Endothelial cell of umbilical vein (primary cell): ENCODE data around the gene SLC35F3. TPM values are rescaled to one million over a fixed set of nuclear protein-coding genes. Genes with fewer than 3 reads are reported as not detected.

Source experiments
- BruUV-seq: library from RNA; stranded (reverse); fragments of 400-500 nt; replicated peaks from 2 replicates; lab custom pipeline; 2021; lab: Mats Ljungman, UMichigan
- CTCF ChIA-PET: fragments of 300-600, 350-600 bp; sonication (Branson Sonifier 250); formaldehyde crosslinking; loops from one replicate; lab custom pipeline; 2021; ENCODE audit warnings: antibody characterized with exemption, inconsistent platforms; lab: Charles Lee
- POLR2A ChIA-PET: fragments of 300-600, 350-600 bp; sonication (Branson Sonifier 250); formaldehyde crosslinking; loops from one replicate; lab custom pipeline; 2021; ENCODE audit warnings: antibody characterized with exemption, inconsistent platforms; lab: Charles Lee
- DNase-seq: peaks from one replicate; pipeline ENCODE4 v3.0.0-alpha.2; 2011; ENCODE audit warnings: low read depth, low spot score
- FAIRE-seq: peaks from 2 replicates; lab custom pipeline; 2011; peaks lifted over from hg19 to GRCh38; lab: Jason Lieb, UNC
- H2AFZ ChIP-seq: 2 replicates; pipeline ENCODE4 v1.6.0; 2012; ENCODE audit warnings: low read depth, low read length, control low read depth, inconsistent platforms
- H3K27ac ChIP-seq: 2 replicates; pipeline ENCODE4 v1.5.1; 2011; ENCODE audit warnings: low read depth, mild to moderate bottlenecking, control low read depth, low read length, moderate library complexity; ENCODE audit not compliant: insufficient read depth
- H3K27me3 ChIP-seq, 2 experiments: 2 replicates each; pipeline versions ENCODE4 v1.6.0 to v1.6.1; 2011; ENCODE audit warnings: low read length in 2 of 2, mixed read lengths in 1 of 2; ENCODE audit not compliant: control insufficient read depth in 2 of 2, insufficient read depth in 2 of 2
- H3K36me3 ChIP-seq, 2 experiments: 2 replicates in 1 of 2; 3 replicates in 1 of 2; pipeline ENCODE4 v1.5.1; 2011; ENCODE audit warnings: low read length in 2 of 2, mild to moderate bottlenecking in 1 of 2, moderate library complexity in 1 of 2; ENCODE audit not compliant: control insufficient read depth in 2 of 2, insufficient read depth in 2 of 2; ENCODE audit errors: extremely low read depth in 1 of 2
- H3K4me1 ChIP-seq: 3 replicates; pipeline ENCODE4 v1.5.1; 2011; ENCODE audit warnings: mild to moderate bottlenecking, low read length; ENCODE audit not compliant: control insufficient read depth, insufficient read depth; ENCODE audit errors: extremely low read depth
- H3K4me2 ChIP-seq: 2 replicates; pipeline ENCODE4 v1.6.1; 2011; ENCODE audit warnings: low read length, control low read depth, mixed read lengths; ENCODE audit not compliant: insufficient read depth
- H3K4me3 ChIP-seq, 3 experiments: fragments of 200-600 bp in 1 of 3; sonication (generic), shearing (Covaris generic) in 1 of 3; replicated peaks in 1 of 3; 2 replicates each; pipeline ENCODE4 v1.5.1; 2011 to 2016; ENCODE audit warnings: control low read depth in 3 of 3, low read length in 3 of 3, mild to moderate bottlenecking in 2 of 3, inconsistent platforms in 1 of 3, low read depth in 1 of 3, moderate library complexity in 1 of 3; ENCODE audit not compliant: insufficient read depth in 1 of 3
- H3K79me2 ChIP-seq: 2 replicates; pipeline ENCODE4 v1.6.0; 2012; ENCODE audit warnings: low read length, inconsistent platforms; ENCODE audit not compliant: control insufficient read depth, insufficient read depth
- H3K9ac ChIP-seq: replicated peaks from 2 replicates; pipeline ENCODE3; 2011; ENCODE audit warnings: low read length, control low read depth; ENCODE audit not compliant: insufficient read depth; ENCODE audit errors: extremely low read depth
- H3K9me1 ChIP-seq: replicated peaks from 3 replicates; pipeline ENCODE4 v1.6.0; 2011; ENCODE audit warnings: mild to moderate bottlenecking, low read length; ENCODE audit not compliant: control insufficient read depth, insufficient read depth; ENCODE audit errors: extremely low read depth
- H3K9me3 ChIP-seq: replicated peaks from 2 replicates; pipeline ENCODE4 v1.5.1; 2012; ENCODE audit warnings: low read length, inconsistent platforms; ENCODE audit not compliant: control insufficient read depth, insufficient read depth
- H4K20me1 ChIP-seq: replicated peaks from 2 replicates; pipeline ENCODE3; 2011; ENCODE audit warnings: mild to moderate bottlenecking, low read length; ENCODE audit not compliant: control insufficient read depth, insufficient read depth; ENCODE audit errors: extremely low read depth
- EZH2 ChIP-seq: IDR thresholded peaks from 2 replicates; pipeline ENCODE4 v1.6.1; 2012; ENCODE audit warnings: borderline replicate concordance, low read depth, mild to moderate bottlenecking, moderate library complexity, low read length, inconsistent platforms; ENCODE audit not compliant: severe bottlenecking
- GATA2 ChIP-seq: IDR thresholded peaks from 2 replicates; pipeline ENCODE4 v1.7.0; 2011; ENCODE audit warnings: low read depth, mild to moderate bottlenecking, moderate library complexity, mixed read lengths, low read length; ENCODE audit not compliant: insufficient read length, insufficient read depth
- JUN ChIP-seq: IDR thresholded peaks from 2 replicates; pipeline ENCODE4 v1.6.1; 2011; ENCODE audit warnings: borderline replicate concordance, low read depth; ENCODE audit not compliant: insufficient read length, insufficient read depth
- MYC ChIP-seq: IDR thresholded peaks from one replicate; pipeline ENCODE4 v1.6.1; 2011; ENCODE audit warnings: mild to moderate bottlenecking, low read depth, low read length
- POLR2A ChIP-seq: IDR thresholded peaks from 2 replicates; pipeline ENCODE4 v1.6.1; 2012; ENCODE audit warnings: low read depth, mild to moderate bottlenecking, control low read depth, low read length
- POLR2AphosphoS5 ChIP-seq: IDR thresholded peaks from 2 replicates; pipeline ENCODE4 v1.6.1; 2012; ENCODE audit warnings: low read depth, mild to moderate bottlenecking, control low read depth, low read length, moderate library complexity; ENCODE audit not compliant: insufficient read depth
- dilution Hi-C: fragments of 300-500 bp; cut with MboI; formaldehyde crosslinking; loops from one replicate; pipeline ENCODE4 v1.15.0; 2019; ENCODE audit warnings: low sequenced_read_pairs; ENCODE audit not compliant: extremely low pct_ligation_motif_present
- intact Hi-C: fragments of 100-400 bp; cut with micrococcal nuclease; formaldehyde crosslinking; loops from one replicate; pipeline ENCODE4 v1.10.0; 2022
- polyA plus RNA-seq, 4 experiments: library from polyadenylated mRNA; depleted of rRNA in 3 of 4; stranded (reverse) in 3 of 4; unstranded in 1 of 4; fragments of >200 nt; gene quantifications; 2 replicates each; pipeline versions ENCODE4 v1.2.1 to v1.2.3, GENCODE V29; 2011 to 2012; ENCODE audit warnings: missing spikeins in 1 of 4
- total RNA-seq: library from RNA; stranded (reverse); gene quantifications from 2 replicates; pipeline ENCODE4 v1.2.3, GENCODE V29; 2021
- TF ChIP-seq, protein P1 (sequence below): IDR thresholded peaks from 2 replicates; pipeline ENCODE4 v1.6.1; 2011; ENCODE audit not compliant: insufficient read depth, insufficient read length
- TF ChIP-seq, protein P2 (sequence below), 2 donors: IDR thresholded peaks; 1 replicate in 1 of 2; 2 replicates in 1 of 2; pipeline ENCODE4 v1.5.1; 2011; ENCODE audit warnings: low read length in 2 of 2, mild to moderate bottlenecking in 2 of 2, moderate library complexity in 2 of 2, control low read depth in 1 of 2, inconsistent platforms in 1 of 2, low read depth in 1 of 2; ENCODE audit not compliant: insufficient read depth in 1 of 2; ENCODE audit errors: extremely low read depth in 1 of 2

The SLC35F3 gene
- total and polyA plus RNA-seq, 2 donors (not counting 3 experiments of a cell fraction or from before 2014, with no cell fraction given), result not detected

- DNase-seq (no peak), FAIRE-seq (no peak)
- Histone ChIP-seq H3K4me1 (no peaks in the 10 kb centered on the region), H3K36me3 (no peaks in the 10 kb centered on the region), H3K4me2 (no peak overlapping the region), H3K9me1 (no peaks in the 10 kb centered on the region), H3K9ac (no peak overlapping the region), H3K27ac (no peak overlapping the region), H3K4me3 (no peak overlapping the region), H3K27me3 (no peaks in the 10 kb centered on the region), H3K79me2 (no peaks in the 10 kb centered on the region), H3K9me3 (peaks cover 6% of the 10 kb centered on the region), H4K20me1 (no peaks in the 10 kb centered on the region), H2AFZ (no peak overlapping the region)
- BruUV-seq, result no TSS peak
- TF ChIP-seq JUN (no peak), POLR2AphosphoS5 (no peak), EZH2 (no peak), GATA2 (no peak), POLR2A (no peak), MYC (no peak)
- TF ChIP-seq, protein P1, sequence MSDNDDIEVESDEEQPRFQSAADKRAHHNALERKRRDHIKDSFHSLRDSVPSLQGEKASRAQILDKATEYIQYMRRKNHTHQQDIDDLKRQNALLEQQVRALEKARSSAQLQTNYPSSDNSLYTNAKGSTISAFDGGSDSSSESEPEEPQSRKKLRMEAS, result no peak
- TF ChIP-seq, protein P2, sequence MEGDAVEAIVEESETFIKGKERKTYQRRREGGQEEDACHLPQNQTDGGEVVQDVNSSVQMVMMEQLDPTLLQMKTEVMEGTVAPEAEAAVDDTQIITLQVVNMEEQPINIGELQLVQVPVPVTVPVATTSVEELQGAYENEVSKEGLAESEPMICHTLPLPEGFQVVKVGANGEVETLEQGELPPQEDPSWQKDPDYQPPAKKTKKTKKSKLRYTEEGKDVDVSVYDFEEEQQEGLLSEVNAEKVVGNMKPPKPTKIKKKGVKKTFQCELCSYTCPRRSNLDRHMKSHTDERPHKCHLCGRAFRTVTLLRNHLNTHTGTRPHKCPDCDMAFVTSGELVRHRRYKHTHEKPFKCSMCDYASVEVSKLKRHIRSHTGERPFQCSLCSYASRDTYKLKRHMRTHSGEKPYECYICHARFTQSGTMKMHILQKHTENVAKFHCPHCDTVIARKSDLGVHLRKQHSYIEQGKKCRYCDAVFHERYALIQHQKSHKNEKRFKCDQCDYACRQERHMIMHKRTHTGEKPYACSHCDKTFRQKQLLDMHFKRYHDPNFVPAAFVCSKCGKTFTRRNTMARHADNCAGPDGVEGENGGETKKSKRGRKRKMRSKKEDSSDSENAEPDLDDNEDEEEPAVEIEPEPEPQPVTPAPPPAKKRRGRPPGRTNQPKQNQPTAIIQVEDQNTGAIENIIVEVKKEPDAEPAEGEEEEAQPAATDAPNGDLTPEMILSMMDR (IDR thresholded peaks at IDR 0.05; ENCODE audit: extremely low read depth in 1 of 2, insufficient read depth in 1 of 2, low read depth in 1 of 2, low read length in 2 of 2), result no peak
- ChIA-PET POLR2A (no interaction called here), CTCF (no interaction called here)
- intact Hi-C loops, result no loop called here
- dilution Hi-C loops, result no loop called here
These were observed 40.5 kb upstream of the SLC35F3 start for GRCh38 chr1:233863901-233864545.
